IMR-90 (cell line): ENCODE measurements around the gene MLX. TPM values are rescaled to one million over a fixed set of nuclear protein-coding genes. Genes with fewer than 3 reads are reported as not detected.

Experiments
- ATAC-seq: fragments of 200-7000 bp; cut with Tn5 transposase; 2 replicates; pipeline ENCODE4 v1.9.1; 2020; ENCODE audit warnings: low read depth, mild to moderate bottlenecking, moderate library complexity
- BruUV-seq: library from RNA; stranded (reverse); fragments of 400-500 nt; replicated peaks from 2 replicates; lab custom pipeline; 2021; lab: Mats Ljungman, UMichigan
- CTCF ChIA-PET: fragments of 300-600 bp; formaldehyde crosslinking; extraction: SDS; loops from one replicate; lab custom pipeline; 2021; ENCODE audit warnings: antibody characterized with exemption; lab: Yijun Ruan, JAX
- POLR2A ChIA-PET: fragments of 300-600 bp; sonication (Branson Sonifier 250); formaldehyde crosslinking; loops from one replicate; lab custom pipeline; 2022; ENCODE audit warnings: antibody characterized with exemption; ENCODE audit not compliant: unreplicated experiment; lab: Charles Lee
- DNase-seq: peaks from one replicate; pipeline ENCODE4 v3.0.0; 2013
- H2AFZ ChIP-seq: replicated peaks from 2 replicates; pipeline ENCODE3; 2013; ENCODE audit warnings: low read length, mild to moderate bottlenecking; ENCODE audit not compliant: poor library complexity
- H2AK5ac ChIP-seq: 2 replicates; pipeline ENCODE4 v1.6.1; 2013; ENCODE audit warnings: low read depth, low read length, inconsistent platforms
- H2AK9ac ChIP-seq: replicated peaks from 2 replicates; pipeline ENCODE3; 2013; ENCODE audit warnings: mild to moderate bottlenecking, low read depth, low read length, moderate library complexity; ENCODE audit not compliant: poor library complexity
- H2BK120ac ChIP-seq: 2 replicates; pipeline ENCODE4 v1.6.1; 2013; ENCODE audit warnings: low read depth, low read length, inconsistent platforms
- H2BK15ac ChIP-seq: 3 replicates; pipeline ENCODE4 v1.6.1; 2013; ENCODE audit warnings: low read depth, low read length, inconsistent platforms
- H2BK20ac ChIP-seq: 2 replicates; pipeline ENCODE4 v1.6.1; 2013; ENCODE audit warnings: low read depth, mild to moderate bottlenecking, inconsistent platforms, low read length, moderate library complexity
- H2BK5ac ChIP-seq: 2 replicates; pipeline ENCODE4 v1.6.1; 2013; ENCODE audit warnings: mild to moderate bottlenecking, low read depth, low read length, inconsistent platforms; ENCODE audit not compliant: poor library complexity, severe bottlenecking
- H3K14ac ChIP-seq: replicated peaks from 2 replicates; pipeline ENCODE4 v1.6.1; 2013; ENCODE audit warnings: low read depth, low read length, inconsistent platforms
- H3K18ac ChIP-seq: 2 replicates; pipeline ENCODE4 v1.6.1; 2013; ENCODE audit warnings: low read depth, low read length, control low read depth
- H3K23ac ChIP-seq: 2 replicates; pipeline ENCODE4 v1.6.1; 2013; ENCODE audit warnings: low read depth, low read length, inconsistent platforms
- H3K27ac ChIP-seq: 2 replicates; pipeline ENCODE4 v1.5.1; 2013; ENCODE audit warnings: mild to moderate bottlenecking, control low read depth, low read length; ENCODE audit not compliant: insufficient read depth
- H3K27me3 ChIP-seq: 2 replicates; pipeline ENCODE4 v1.6.1; 2013; ENCODE audit warnings: low read length; ENCODE audit not compliant: control insufficient read depth, insufficient read depth
- H3K36me3 ChIP-seq: 2 replicates; pipeline ENCODE4 v1.6.1; 2013; ENCODE audit warnings: low read length, mixed read lengths; ENCODE audit not compliant: control insufficient read depth, insufficient read depth
- H3K4ac ChIP-seq: 2 replicates; pipeline ENCODE4 v1.6.1; 2013; ENCODE audit warnings: low read depth, low read length, inconsistent platforms
- H3K4me1 ChIP-seq: 2 replicates; pipeline ENCODE4 v1.6.1; 2013; ENCODE audit warnings: low read length, mixed read lengths; ENCODE audit not compliant: control insufficient read depth, insufficient read depth
- H3K4me2 ChIP-seq: 2 replicates; pipeline ENCODE4 v1.6.1; 2013; ENCODE audit warnings: low read depth, mild to moderate bottlenecking, control low read depth, low read length, moderate library complexity
- H3K4me3 ChIP-seq: 2 replicates; pipeline ENCODE4 v1.5.1; 2013; ENCODE audit warnings: low read depth, mild to moderate bottlenecking, control low read depth, low read length, moderate library complexity; ENCODE audit not compliant: insufficient read depth
- H3K56ac ChIP-seq: 2 replicates; pipeline ENCODE4 v1.6.1; 2013; ENCODE audit warnings: low read length, inconsistent platforms; ENCODE audit not compliant: insufficient read depth; ENCODE audit errors: extremely low read depth
- H3K79me1 ChIP-seq, 2 experiments: 2 replicates each; pipeline ENCODE4 v1.6.1; 2013; ENCODE audit warnings: low read length in 2 of 2, inconsistent platforms in 1 of 2, low read depth in 1 of 2
- H3K9ac ChIP-seq: 2 replicates; pipeline ENCODE4 v1.6.1; 2013; ENCODE audit warnings: low read depth, low read length, control low read depth
- H3K9me1 ChIP-seq: 2 replicates; pipeline ENCODE4 v1.6.1; 2013; ENCODE audit warnings: low read length, inconsistent platforms; ENCODE audit not compliant: insufficient read depth
- H3K9me3 ChIP-seq: 2 replicates; pipeline ENCODE4 v1.6.1; 2013; ENCODE audit warnings: low read length; ENCODE audit not compliant: control insufficient read depth, insufficient read depth
- H4K20me1 ChIP-seq: 2 replicates; pipeline ENCODE4 v1.6.1; 2013; ENCODE audit warnings: low read length, inconsistent platforms; ENCODE audit not compliant: insufficient read depth
- H4K5ac ChIP-seq: 2 replicates; pipeline ENCODE4 v1.6.1; 2013; ENCODE audit warnings: mild to moderate bottlenecking, low read depth, low read length, control low read depth
- H4K8ac ChIP-seq, 2 experiments: 2 replicates each; pipeline ENCODE4 v1.6.1; 2013; ENCODE audit warnings: low read depth in 2 of 2, low read length in 2 of 2, control low read depth in 1 of 2, inconsistent platforms in 1 of 2
- H4K91ac ChIP-seq: 2 replicates; pipeline ENCODE4 v1.6.1; 2013; ENCODE audit warnings: low read depth, low read length, inconsistent platforms; ENCODE audit not compliant: insufficient read depth
- BHLHE40 ChIP-seq: fragments of 150-350 bp; IDR thresholded peaks from 2 replicates; pipeline ENCODE4 v1.6.1; 2016; ENCODE audit warnings: mild to moderate bottlenecking, low read depth, low read length
- CEBPB ChIP-seq: IDR thresholded peaks from 2 replicates; pipeline ENCODE4 v1.6.1; 2012; ENCODE audit warnings: low read depth, low read length, improper control_type of control experiment
- CHD1 ChIP-seq: IDR thresholded peaks from 2 replicates; pipeline ENCODE4 v1.6.1; 2012; ENCODE audit warnings: low read depth, low read length, improper control_type of control experiment
- ELK1 ChIP-seq: fragments of 150-350 bp; IDR thresholded peaks from 2 replicates; pipeline ENCODE4 v1.6.1; 2016; ENCODE audit warnings: low read depth, mild to moderate bottlenecking, low read length, moderate library complexity, borderline replicate concordance
- FOS ChIP-seq: fragments of 150-350 bp; IDR thresholded peaks from 2 replicates; pipeline ENCODE4 v1.6.1; 2016; ENCODE audit warnings: low read depth, low read length
- MAFK ChIP-seq: IDR thresholded peaks from 2 replicates; pipeline ENCODE4 v1.6.1; 2012; ENCODE audit warnings: low read depth, low read length, improper control_type of control experiment
- MAZ ChIP-seq: IDR thresholded peaks from 2 replicates; pipeline ENCODE4 v1.6.1; 2012; ENCODE audit warnings: low read depth, mild to moderate bottlenecking, low read length, improper control_type of control experiment, moderate library complexity, borderline replicate concordance
- MXI1 ChIP-seq: IDR thresholded peaks from 2 replicates; pipeline ENCODE4 v1.6.1; 2012; ENCODE audit warnings: low read depth, mild to moderate bottlenecking, low read length, moderate library complexity, borderline replicate concordance
- NFE2L2 ChIP-seq: fragments of 150-350 bp; IDR thresholded peaks from 2 replicates; pipeline ENCODE4 v1.6.1; 2016; ENCODE audit warnings: low read depth, mild to moderate bottlenecking, low read length
- POLR2A ChIP-seq: IDR thresholded peaks from 2 replicates; pipeline ENCODE4 v1.6.1; 2012; ENCODE audit warnings: mild to moderate bottlenecking, low read depth, low read length
- RAD21 ChIP-seq: IDR thresholded peaks from 2 replicates; pipeline ENCODE4 v1.6.1; 2012; ENCODE audit warnings: low read length, improper control_type of control experiment
- RCOR1 ChIP-seq: IDR thresholded peaks from 2 replicates; pipeline ENCODE4 v1.6.1; 2012; ENCODE audit warnings: mild to moderate bottlenecking, low read length, improper control_type of control experiment; ENCODE audit not compliant: insufficient replicate concordance
- RFX5 ChIP-seq: IDR thresholded peaks from 2 replicates; pipeline ENCODE4 v1.8.0; 2012; ENCODE audit warnings: low read depth, mild to moderate bottlenecking, low read length, moderate library complexity
- SMC3 ChIP-seq: fragments of 150-350 bp; IDR thresholded peaks from 2 replicates; pipeline ENCODE4 v1.6.1; 2016; ENCODE audit warnings: low read depth, mild to moderate bottlenecking, antibody characterized with exemption, low read length, moderate library complexity
- WGBS, 2 experiments: methylation state at CpG; one replicate each; pipeline versions ENCODE4 v1.1.5 to v1.1.7; 2013; ENCODE audit warnings: missing lambda C conversion rate in 2 of 2; ENCODE audit not compliant: insufficient read length in 1 of 2; ENCODE audit errors: extremely low coverage in 2 of 2; 5-methylcytosine and 5-hydroxymethylcytosine counted together
- dilution Hi-C: fragments of 300-500 bp; cut with HindIII; formaldehyde crosslinking; loops from one replicate; pipeline ENCODE4 v1.14.3; 2018; ENCODE audit warnings: low sequenced_read_pairs; ENCODE audit not compliant: unreplicated experiment
- in situ Hi-C: fragments of 300-500 bp; cut with MboI; formaldehyde crosslinking; loops from 3 replicates; pipeline ENCODE4 v1.14.3; 2019; ENCODE audit warnings: low sequenced_read_pairs, inconsistent platforms, mixed read lengths
- intact Hi-C: fragments of 100-400 bp; cut with micrococcal nuclease; formaldehyde crosslinking; loops from 2 replicates; pipeline ENCODE4 v1.10.0; 2022
- polyA plus RNA-seq, 3 experiments: library from polyadenylated mRNA; depleted of rRNA; stranded (reverse); fragments of >200 nt; gene quantifications; 2 replicates each; pipeline ENCODE4 v1.2.3, GENCODE V29; 2012; ENCODE audit warnings: low replicate concordance in 1 of 3
- total RNA-seq: library from RNA; depleted of rRNA; stranded (reverse); fragments of >200 nt; gene quantifications from 2 replicates; pipeline ENCODE4 v1.2.3, GENCODE V29; 2012
- TF ChIP-seq, protein P1 (sequence below): fragments of 150-350 bp; IDR thresholded peaks from 2 replicates; pipeline ENCODE4 v1.6.1; 2017; ENCODE audit warnings: mild to moderate bottlenecking, antibody characterized with exemption, low read length, low read depth
- TF ChIP-seq, protein P2 (sequence below): conservative IDR thresholded peaks from 2 replicates; pipeline ENCODE4 v1.5.1; 2012; ENCODE audit warnings: mild to moderate bottlenecking, low read depth, low read length, improper control_type of control experiment

The MLX gene
- total and polyA plus RNA-seq, 2 of the 4 experiments (the other 2 are of a cell fraction) = 37.8 to 45.6 TPM

- no peak for DNase-seq
- no peak overlapping the region for H2AFZ ChIP-seq
- dilution Hi-C loops = no loop called here
- in situ Hi-C loops = no loop called here
- H3K36me3 ChIP-seq = peaks cover 4% of the 10 kb centered on the region; the same call in 1 of the 2 replicates
- no peak overlapping the region for H3K18ac ChIP-seq
- no peaks in the 10 kb centered on the region for H3K9me3 ChIP-seq
- H3K4me2 ChIP-seq = no peak overlapping the region; the same call in 1 of the 2 replicates
- H4K5ac ChIP-seq = no peak overlapping the region
- peaks cover 5% of the 10 kb centered on the region for H3K4me1 ChIP-seq
- H3K56ac ChIP-seq = no peak overlapping the region
- H3K9ac ChIP-seq = no peak overlapping the region
- no peak overlapping the region for H2BK5ac ChIP-seq
- no peak for ATAC-seq
- H2BK20ac ChIP-seq = no peak overlapping the region
- no peaks in the 10 kb centered on the region; the same call in 1 of the 2 replicates for H4K20me1 ChIP-seq
- H2BK120ac ChIP-seq = no peak overlapping the region
- H2AK9ac ChIP-seq = peak overlapping the region; percentile 55
- TF ChIP-seq BHLHE40 (no peak), MXI1 (no peak), MAFK (no peak), MAZ (no peak), NFE2L2 (no peak), CHD1 (no peak), ELK1 (no peak), SMC3 (no peak), RCOR1 (no peak), FOS (no peak), CEBPB (no peak), POLR2A (no peak), RFX5 (no peak), RAD21 (no peak)
- TF ChIP-seq, protein P1, sequence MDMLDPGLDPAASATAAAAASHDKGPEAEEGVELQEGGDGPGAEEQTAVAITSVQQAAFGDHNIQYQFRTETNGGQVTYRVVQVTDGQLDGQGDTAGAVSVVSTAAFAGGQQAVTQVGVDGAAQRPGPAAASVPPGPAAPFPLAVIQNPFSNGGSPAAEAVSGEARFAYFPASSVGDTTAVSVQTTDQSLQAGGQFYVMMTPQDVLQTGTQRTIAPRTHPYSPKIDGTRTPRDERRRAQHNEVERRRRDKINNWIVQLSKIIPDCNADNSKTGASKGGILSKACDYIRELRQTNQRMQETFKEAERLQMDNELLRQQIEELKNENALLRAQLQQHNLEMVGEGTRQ = no peak
- TF ChIP-seq, protein P2, sequence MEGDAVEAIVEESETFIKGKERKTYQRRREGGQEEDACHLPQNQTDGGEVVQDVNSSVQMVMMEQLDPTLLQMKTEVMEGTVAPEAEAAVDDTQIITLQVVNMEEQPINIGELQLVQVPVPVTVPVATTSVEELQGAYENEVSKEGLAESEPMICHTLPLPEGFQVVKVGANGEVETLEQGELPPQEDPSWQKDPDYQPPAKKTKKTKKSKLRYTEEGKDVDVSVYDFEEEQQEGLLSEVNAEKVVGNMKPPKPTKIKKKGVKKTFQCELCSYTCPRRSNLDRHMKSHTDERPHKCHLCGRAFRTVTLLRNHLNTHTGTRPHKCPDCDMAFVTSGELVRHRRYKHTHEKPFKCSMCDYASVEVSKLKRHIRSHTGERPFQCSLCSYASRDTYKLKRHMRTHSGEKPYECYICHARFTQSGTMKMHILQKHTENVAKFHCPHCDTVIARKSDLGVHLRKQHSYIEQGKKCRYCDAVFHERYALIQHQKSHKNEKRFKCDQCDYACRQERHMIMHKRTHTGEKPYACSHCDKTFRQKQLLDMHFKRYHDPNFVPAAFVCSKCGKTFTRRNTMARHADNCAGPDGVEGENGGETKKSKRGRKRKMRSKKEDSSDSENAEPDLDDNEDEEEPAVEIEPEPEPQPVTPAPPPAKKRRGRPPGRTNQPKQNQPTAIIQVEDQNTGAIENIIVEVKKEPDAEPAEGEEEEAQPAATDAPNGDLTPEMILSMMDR = no peak
- H4K91ac ChIP-seq = no peak overlapping the region
- ChIA-PET POLR2A (no interaction called here), CTCF (no interaction called here)
- H3K4me3 ChIP-seq = no peak overlapping the region
- no peak overlapping the region for H3K14ac ChIP-seq
- H3K79me1 ChIP-seq = peaks cover 11 to 53% of the 10 kb centered on the region in 2 experiments
- WGBS, 2 experiments = 86% methylated on average over 27 of the region's 45 CpGs; no CpG with 5 or more reads in 1 of the 2 experiments
- no peaks in the 10 kb centered on the region for H3K9me1 ChIP-seq
- no TSS peak for BruUV-seq
- H2BK15ac ChIP-seq = no peak overlapping the region
- no peak overlapping the region for H3K23ac ChIP-seq
- intact Hi-C loops = no loop called here
- H4K8ac ChIP-seq = no peak overlapping the region
- no peaks in the 10 kb centered on the region for H3K27me3 ChIP-seq
- no peak overlapping the region for H3K27ac ChIP-seq
- H2AK5ac ChIP-seq = 0 out of 2 replicates have a peak overlapping the region, but pooled peaks have one; percentile 93
- no peak overlapping the region for H3K4ac ChIP-seq
Measured at GRCh38 chr17:42553161-42553818, 13.6 kb upstream of the MLX start.
